ENCODE measurements around the gene PPP1R37.

Gene PPP1R37

GRCh38 chr19:45076029-45076850 is 16.7 kb upstream of the PPP1R37 start, which contains the start of gene ZNF296 (continued):
- no peak for TF ChIP-seq REST (tag by site-specific recombination; IDR thresholded peaks at IDR 0.05)
- no peak for TF ChIP-seq ZBTB7A (tag by site-specific recombination; IDR thresholded peaks at IDR 0.05; ENCODE audit: low read depth)
- peak; percentile 82 for TF ChIP-seq ZNF660 (tag by site-specific recombination; IDR thresholded peaks at IDR 0.05)
- TF ChIP-seq ZNF449 (tag by site-specific recombination; IDR thresholded peaks at IDR 0.05), result peak; percentile 71
- no peak for TF ChIP-seq ZNF350 (tag by site-specific recombination; IDR thresholded peaks at IDR 0.05)

GRCh38 chr19:45076851-45077730 is 15.9 kb upstream of the PPP1R37 start:
- no peak overlapping the region for H3K4me3 ChIP-seq (ENCODE audit: low read depth, low read length)
- H3K4me1 ChIP-seq (ENCODE audit: control insufficient read depth, insufficient read depth, low read length), result peaks cover 18% of the 10 kb centered on the region
- H3K9me3 ChIP-seq (ENCODE audit: control insufficient read depth, insufficient read depth, low read depth, low read length), result no peaks in the 10 kb centered on the region
- TF ChIP-seq ZNF24 (tag by site-specific recombination; IDR thresholded peaks at IDR 0.05), result no peak
- TF ChIP-seq GLIS2 (tag by site-specific recombination; IDR thresholded peaks at IDR 0.05), result no peak
- TF ChIP-seq IKZF3 (tag by site-specific recombination; IDR thresholded peaks at IDR 0.05), result no peak
- TF ChIP-seq SETDB1 (IDR thresholded peaks at IDR 0.05; ENCODE audit: insufficient read length, low read length), result no peak
- 0 out of 2 replicates have a peak, but pooled peaks have one; percentile 40 for TF ChIP-seq ZNF10 (tag by site-specific recombination; IDR thresholded peaks at IDR 0.05)
- peak; percentile 81 for TF ChIP-seq KLF1 (tag by site-specific recombination; IDR thresholded peaks at IDR 0.05)
- TF ChIP-seq ZBTB17 (tag by site-specific recombination; IDR thresholded peaks at IDR 0.05), result peak; percentile 68; the same call in 1 of the 2 replicates
- TF ChIP-seq ZNF174 (tag by site-specific recombination; IDR thresholded peaks at IDR 0.05), result no peak
- TF ChIP-seq TCF7L2 (IDR thresholded peaks at IDR 0.05; ENCODE audit: borderline replicate concordance, low read depth, low read length), result no peak
- no peak for TF ChIP-seq ZBTB1 (tag by site-specific recombination; IDR thresholded peaks at IDR 0.05)
- TF ChIP-seq ZNF501 (tag by site-specific recombination; IDR thresholded peaks at IDR 0.05), result no peak
- TF ChIP-seq ZNF366 (tag by site-specific recombination; conservative IDR thresholded peaks at IDR 0.05), result no peak
- peak; percentile 24 for TF ChIP-seq ZNF335 (tag by site-specific recombination; conservative IDR thresholded peaks at IDR 0.05)
- TF ChIP-seq ZNF768 (tag by site-specific recombination; IDR thresholded peaks at IDR 0.05), result no peak
- peak; percentile 44; the same call in 1 of the 2 replicates for TF ChIP-seq PRDM10 (tag by site-specific recombination; IDR thresholded peaks at IDR 0.05)
- ChIA-PET POLR2A (interaction anchor here (0.9 to 1.2 kb wide), 4 partner anchors 13 to 27 kb away, joined by 3 to 11 read pairs (median 6); partner anchors contain the start of gene PPP1R37), CTCF (interaction anchor here (0.6 to 1.9 kb wide), 4 partner anchors 18 to 400 kb away, joined by 3 to 6 read pairs (median 3); no protein-coding TSS in a partner anchor)
- peak overlapping the region; percentile 53 for H3K27ac ChIP-seq (ENCODE audit: extremely low read depth, low read depth, low read length)
- H3K36me3 ChIP-seq (ENCODE audit: control insufficient read depth in 2 of 2, insufficient read depth in 1 of 2, low read length in 2 of 2), result peaks cover 16 to 21% of the 10 kb centered on the region in 2 experiments; a peak in 2 of 3 replicates

Data from HEK293 (cell line).